ENCODE results near the gene TMEM9B. TPM values are rescaled to one million over a fixed set of nuclear protein-coding genes. Genes with fewer than 3 reads are reported as not detected.
"Not testable (repeated sequence)": the region's sequence is repeated elsewhere in the genome, so short reads cannot be mapped to it uniquely, and the experiment has no call there.

Gene TMEM9B
- polyA plus RNA-seq, 2 of the 4 experiments (the other 2 are of a cell fraction) = 35.1 to 47.3 TPM

DNA sequence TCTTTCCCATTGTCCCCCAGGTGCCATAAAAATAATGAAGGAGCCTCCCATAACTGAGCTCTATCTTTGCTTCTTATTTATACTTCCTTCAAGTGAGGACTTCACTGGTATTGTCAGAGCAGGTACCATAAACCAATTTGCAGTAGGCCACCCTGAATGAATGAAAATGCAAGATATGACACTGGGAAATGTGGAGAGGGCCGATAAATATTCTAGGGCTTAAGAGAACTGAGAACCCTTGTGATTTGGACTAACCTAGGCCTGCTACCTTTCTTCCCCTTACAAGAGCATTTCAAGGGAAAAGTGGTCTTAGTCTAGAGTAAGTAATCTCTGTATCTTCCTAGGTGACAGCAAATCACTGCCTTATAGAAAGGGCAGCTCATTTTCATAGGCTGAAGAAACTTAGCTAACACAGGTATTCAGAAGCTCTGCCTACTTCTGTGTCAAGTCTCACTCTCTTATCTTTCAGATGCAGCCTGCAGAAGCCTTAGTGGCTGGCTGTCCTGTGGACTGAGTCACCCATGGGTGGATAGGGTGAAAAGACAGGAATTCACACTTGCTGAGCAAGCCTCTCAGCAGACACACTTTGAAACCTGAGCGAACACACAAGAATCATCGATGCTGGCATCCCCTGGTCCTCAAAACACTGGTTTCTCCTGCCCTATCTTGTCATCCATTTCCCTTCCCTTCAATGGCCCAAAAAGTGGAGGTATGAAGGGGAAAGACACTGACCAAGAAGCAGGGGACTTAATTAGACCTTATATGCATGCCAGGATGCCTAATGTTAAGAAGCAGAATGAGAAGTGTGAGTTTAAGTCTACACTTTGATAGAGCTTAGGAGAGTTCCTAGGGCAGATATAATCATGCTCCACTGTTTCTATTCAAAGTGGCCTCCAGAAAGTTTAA is 24.3 kb upstream of the TMEM9B start:
- CTCF ChIA-PET = interaction anchor here (0.8 to 1.5 kb wide), 4 partner anchors 9 to 29 kb away, joined by 3 to 4 read pairs (median 3); no protein-coding TSS in a partner anchor
- ATAC-seq (peak; percentile 44 to 57; a peak in 4 of 6 replicates), FAIRE-seq (no peak), DNase-seq (ENCODE audit: low read depth in 1 of 2, low spot score in 1 of 2) (no peak)
- Histone ChIP-seq H3K27ac (no peak overlapping the region), H3K4me2 (no peak overlapping the region), H3K4me3 (no peak overlapping the region), H3K9me3 (no peaks in the 10 kb centered on the region), H3K4me1 (no peaks in the 10 kb centered on the region)
- POLR2A ChIA-PET = no interaction called here
- WGBS (ENCODE audit: missing lambda C conversion rate) = 29% methylated on average over 3 of the region's 3 CpGs
- TF ChIP-seq EP300 (IDR thresholded peaks at IDR 0.05) (no peak), ESRRA (IDR thresholded peaks at IDR 0.05; ENCODE audit: borderline replicate concordance, low read length) (no peak), RARB (CRISPR knock-in tag; IDR thresholded peaks at IDR 0.05) (no peak), CEBPB (IDR thresholded peaks at IDR 0.05) (no peak), NR3C1 (IDR thresholded peaks at IDR 0.05) (no peak), RFX5 (IDR thresholded peaks at IDR 0.05) (no peak), CHD4 (IDR thresholded peaks at IDR 0.05; ENCODE audit: borderline replicate concordance) (no peak), CBX8 (IDR thresholded peaks at IDR 0.05) (no peak), MYC (IDR thresholded peaks at IDR 0.05; ENCODE audit: borderline replicate concordance, low read length) (no peak)
- TF ChIP-seq, protein P1, sequence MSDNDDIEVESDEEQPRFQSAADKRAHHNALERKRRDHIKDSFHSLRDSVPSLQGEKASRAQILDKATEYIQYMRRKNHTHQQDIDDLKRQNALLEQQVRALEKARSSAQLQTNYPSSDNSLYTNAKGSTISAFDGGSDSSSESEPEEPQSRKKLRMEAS (IDR thresholded peaks at IDR 0.05) = no peak
- TF ChIP-seq, protein P2, sequence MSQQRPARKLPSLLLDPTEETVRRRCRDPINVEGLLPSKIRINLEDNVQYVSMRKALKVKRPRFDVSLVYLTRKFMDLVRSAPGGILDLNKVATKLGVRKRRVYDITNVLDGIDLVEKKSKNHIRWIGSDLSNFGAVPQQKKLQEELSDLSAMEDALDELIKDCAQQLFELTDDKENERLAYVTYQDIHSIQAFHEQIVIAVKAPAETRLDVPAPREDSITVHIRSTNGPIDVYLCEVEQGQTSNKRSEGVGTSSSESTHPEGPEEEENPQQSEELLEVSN (IDR thresholded peaks at IDR 0.05; ENCODE audit: borderline replicate concordance, low read depth) = no peak

DNA sequence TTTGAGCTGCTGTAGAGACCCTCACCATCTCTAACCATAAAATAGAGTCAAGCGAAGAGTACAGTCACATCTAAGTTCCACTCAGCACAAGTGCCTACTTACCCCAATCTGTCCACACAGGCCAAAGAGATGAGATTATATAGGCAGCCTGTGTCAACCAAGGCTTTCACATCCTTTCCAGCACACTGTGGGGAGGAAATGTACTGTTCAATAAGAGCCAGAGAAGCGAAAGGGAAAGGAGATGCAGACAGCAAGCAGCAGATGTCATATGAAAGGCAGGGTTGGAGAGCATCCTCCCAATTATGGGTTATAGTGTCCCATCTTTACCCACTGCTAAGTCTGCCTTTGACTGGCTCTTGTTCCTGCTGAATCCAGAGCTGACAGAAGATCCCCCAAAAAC is 23.2 kb upstream of the TMEM9B start:
- no peaks in the 10 kb centered on the region for H3K4me1 ChIP-seq
- 69% methylated on average over 2 of the region's 2 CpGs for WGBS (ENCODE audit: missing lambda C conversion rate)
- POLR2A ChIA-PET = no interaction called here
- FAIRE-seq (no peak), DNase-seq (ENCODE audit: low read depth in 1 of 2, low spot score in 1 of 2) (no peak), ATAC-seq (no peak)
- H3K4me3 ChIP-seq = no peak overlapping the region
- no peaks in the 10 kb centered on the region for H3K9me3 ChIP-seq
- TF ChIP-seq POLR2AphosphoS2 (conservative IDR thresholded peaks at IDR 0.05; ENCODE audit: low read length) (no peak), FOSB (CRISPR knock-in tag; IDR thresholded peaks at IDR 0.05) (no peak), EP300 (IDR thresholded peaks at IDR 0.05) (no peak), EHMT2 (IDR thresholded peaks at IDR 0.05; ENCODE audit: low read depth) (no peak), CBX2 (IDR thresholded peaks at IDR 0.05; ENCODE audit: borderline replicate concordance, low read depth) (no peak), TFCP2L1 (CRISPR knock-in tag; IDR thresholded peaks at IDR 0.05) (no peak), TP53 (CRISPR knock-in tag; IDR thresholded peaks at IDR 0.05) (no peak), FOXS1 (CRISPR knock-in tag; IDR thresholded peaks at IDR 0.05) (no peak), ZC3H11A (IDR thresholded peaks at IDR 0.05) (no peak)
- TF ChIP-seq, protein P3, sequence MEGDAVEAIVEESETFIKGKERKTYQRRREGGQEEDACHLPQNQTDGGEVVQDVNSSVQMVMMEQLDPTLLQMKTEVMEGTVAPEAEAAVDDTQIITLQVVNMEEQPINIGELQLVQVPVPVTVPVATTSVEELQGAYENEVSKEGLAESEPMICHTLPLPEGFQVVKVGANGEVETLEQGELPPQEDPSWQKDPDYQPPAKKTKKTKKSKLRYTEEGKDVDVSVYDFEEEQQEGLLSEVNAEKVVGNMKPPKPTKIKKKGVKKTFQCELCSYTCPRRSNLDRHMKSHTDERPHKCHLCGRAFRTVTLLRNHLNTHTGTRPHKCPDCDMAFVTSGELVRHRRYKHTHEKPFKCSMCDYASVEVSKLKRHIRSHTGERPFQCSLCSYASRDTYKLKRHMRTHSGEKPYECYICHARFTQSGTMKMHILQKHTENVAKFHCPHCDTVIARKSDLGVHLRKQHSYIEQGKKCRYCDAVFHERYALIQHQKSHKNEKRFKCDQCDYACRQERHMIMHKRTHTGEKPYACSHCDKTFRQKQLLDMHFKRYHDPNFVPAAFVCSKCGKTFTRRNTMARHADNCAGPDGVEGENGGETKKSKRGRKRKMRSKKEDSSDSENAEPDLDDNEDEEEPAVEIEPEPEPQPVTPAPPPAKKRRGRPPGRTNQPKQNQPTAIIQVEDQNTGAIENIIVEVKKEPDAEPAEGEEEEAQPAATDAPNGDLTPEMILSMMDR (IDR thresholded peaks at IDR 0.05) = no peak
- H3K27ac ChIP-seq = no peak overlapping the region
- H3K4me2 ChIP-seq = no peak overlapping the region
- CTCF ChIA-PET = interaction anchor here (0.8 to 1.5 kb wide), 2 partner anchors 16 to 28 kb away, joined by 3 to 4 read pairs; no protein-coding TSS in a partner anchor

DNA sequence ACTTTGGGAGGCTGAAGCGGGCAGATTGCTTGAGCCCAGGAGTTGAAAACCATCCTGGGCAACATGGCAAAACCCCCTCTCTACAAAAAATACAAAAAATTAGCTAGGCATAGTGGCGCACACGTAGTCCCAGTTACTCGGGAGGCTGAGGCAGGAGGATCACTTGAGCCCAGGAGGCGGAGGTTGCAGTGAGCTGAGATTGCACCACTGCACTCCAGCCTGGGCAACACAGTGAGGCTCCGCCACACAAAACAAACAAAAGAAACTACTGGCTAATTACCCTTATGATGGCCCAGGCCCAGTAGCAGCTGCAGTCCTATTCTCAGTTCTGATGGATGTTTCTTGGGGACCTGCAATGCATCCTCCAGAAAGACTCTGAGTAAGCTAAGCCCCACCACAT is 22.5 kb upstream of the TMEM9B start:
- FAIRE-seq; H3K9me3 ChIP-seq; DNase-seq (ENCODE audit: low read depth in 1 of 2, low spot score in 1 of 2); H3K27ac ChIP-seq; ATAC-seq; H3K4me3 ChIP-seq; POLR2A ChIA-PET; H3K4me2 ChIP-seq; H3K4me1 ChIP-seq: not testable (repeated sequence)
- CTCF ChIA-PET = interaction anchor here (0.8 kb wide), 1 partner anchor 10 kb away, joined by 5 read pairs; no protein-coding TSS in a partner anchor
- 89% methylated on average over 6 of the region's 6 CpGs for WGBS (ENCODE audit: missing lambda C conversion rate)

All from A549 (cell line).